Measurements from ENCODE around the gene STEAP2. TPM values are rescaled to one million over a fixed set of nuclear protein-coding genes. Genes with fewer than 3 reads are reported as not detected.

The STEAP2 gene
- total RNA-seq, 1 experiment from 2014 or later, result 134 TPM

- no peak for DNase-seq (ENCODE audit: low spot score)
- Histone ChIP-seq H3K27me3 (replicated peaks; ENCODE audit: insufficient read depth, low read depth, low read length, poor library complexity) (no peaks in the 10 kb centered on the region), H3K27ac (ENCODE audit: low read depth, low read length, poor library complexity, severe bottlenecking) (no peak overlapping the region), H3K4me3 (ENCODE audit: low read depth, low read length, poor library complexity, severe bottlenecking) (no peak overlapping the region), H3K4me1 (ENCODE audit: insufficient read depth, low read length, poor library complexity, severe bottlenecking) (peaks cover 42% of the 10 kb centered on the region), H3K9me3 (ENCODE audit: low read depth, low read length, poor library complexity, severe bottlenecking) (no peaks in the 10 kb centered on the region), H3K36me3 (ENCODE audit: insufficient read depth, low read length, poor library complexity, severe bottlenecking) (peaks cover 48% of the 10 kb centered on the region)
- ChIA-PET CTCF (no interaction called here), POLR2A (ENCODE audit: low non-redundant PET) (no interaction called here)
- no TSS peak for BruUV-seq (replicated peaks)
- TF ChIP-seq EZH2 (IDR thresholded peaks at IDR 0.05; ENCODE audit: borderline replicate concordance, low read depth, low read length, poor library complexity, severe bottlenecking), result no peak
- TF ChIP-seq, protein P1, sequence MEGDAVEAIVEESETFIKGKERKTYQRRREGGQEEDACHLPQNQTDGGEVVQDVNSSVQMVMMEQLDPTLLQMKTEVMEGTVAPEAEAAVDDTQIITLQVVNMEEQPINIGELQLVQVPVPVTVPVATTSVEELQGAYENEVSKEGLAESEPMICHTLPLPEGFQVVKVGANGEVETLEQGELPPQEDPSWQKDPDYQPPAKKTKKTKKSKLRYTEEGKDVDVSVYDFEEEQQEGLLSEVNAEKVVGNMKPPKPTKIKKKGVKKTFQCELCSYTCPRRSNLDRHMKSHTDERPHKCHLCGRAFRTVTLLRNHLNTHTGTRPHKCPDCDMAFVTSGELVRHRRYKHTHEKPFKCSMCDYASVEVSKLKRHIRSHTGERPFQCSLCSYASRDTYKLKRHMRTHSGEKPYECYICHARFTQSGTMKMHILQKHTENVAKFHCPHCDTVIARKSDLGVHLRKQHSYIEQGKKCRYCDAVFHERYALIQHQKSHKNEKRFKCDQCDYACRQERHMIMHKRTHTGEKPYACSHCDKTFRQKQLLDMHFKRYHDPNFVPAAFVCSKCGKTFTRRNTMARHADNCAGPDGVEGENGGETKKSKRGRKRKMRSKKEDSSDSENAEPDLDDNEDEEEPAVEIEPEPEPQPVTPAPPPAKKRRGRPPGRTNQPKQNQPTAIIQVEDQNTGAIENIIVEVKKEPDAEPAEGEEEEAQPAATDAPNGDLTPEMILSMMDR (conservative IDR thresholded peaks at IDR 0.05; ENCODE audit: low read depth, low read length), result no peak
- intact Hi-C loops (cut with micrococcal nuclease; ENCODE audit: unreplicated experiment), result no loop called here
Measured at GRCh38 chr7:90224195-90224594, 12.7 kb downstream of the STEAP2 start.

- peaks cover 34% of the 10 kb centered on the region for H3K4me1 ChIP-seq (ENCODE audit: insufficient read depth, low read length, poor library complexity, severe bottlenecking)
- intact Hi-C loops (cut with micrococcal nuclease; ENCODE audit: unreplicated experiment), result no loop called here
- no peaks in the 10 kb centered on the region for H3K27me3 ChIP-seq (replicated peaks; ENCODE audit: insufficient read depth, low read depth, low read length, poor library complexity)
- TF ChIP-seq EZH2 (IDR thresholded peaks at IDR 0.05; ENCODE audit: borderline replicate concordance, low read depth, low read length, poor library complexity, severe bottlenecking), result no peak
- TF ChIP-seq, protein P1 (conservative IDR thresholded peaks at IDR 0.05; ENCODE audit: low read depth, low read length), result no peak
- ChIA-PET POLR2A (ENCODE audit: low non-redundant PET) (no interaction called here), CTCF (no interaction called here)
- peaks cover 56% of the 10 kb centered on the region for H3K36me3 ChIP-seq (ENCODE audit: insufficient read depth, low read length, poor library complexity, severe bottlenecking)
- BruUV-seq (replicated peaks), result no TSS peak
- H3K4me3 ChIP-seq (ENCODE audit: low read depth, low read length, poor library complexity, severe bottlenecking), result no peak overlapping the region
- no peak for DNase-seq (ENCODE audit: low spot score)
- no peaks in the 10 kb centered on the region for H3K9me3 ChIP-seq (ENCODE audit: low read depth, low read length, poor library complexity, severe bottlenecking)
- H3K27ac ChIP-seq (ENCODE audit: low read depth, low read length, poor library complexity, severe bottlenecking), result no peak overlapping the region
Measured at GRCh38 chr7:90225181-90225580, 13.6 kb downstream of the STEAP2 start.

DNA sequence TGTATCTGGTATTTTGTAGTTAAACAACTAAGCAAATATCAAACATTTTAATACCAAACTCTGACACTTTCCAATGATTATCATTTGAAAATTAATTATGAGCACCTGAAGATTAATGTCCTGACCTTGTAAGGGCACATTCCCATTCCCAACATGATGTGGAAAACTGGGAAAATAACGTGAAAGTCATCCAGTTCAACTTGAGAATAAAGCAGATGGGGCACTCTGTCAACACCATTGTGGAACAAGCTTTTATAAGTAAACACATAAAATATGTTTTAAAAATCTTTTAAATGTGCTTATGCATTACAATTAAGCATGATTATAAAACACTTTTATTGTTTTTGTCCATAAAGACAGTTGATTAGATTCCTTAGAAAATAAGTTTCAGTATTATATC, 14.1 kb downstream of the STEAP2 start:
- no TSS peak for BruUV-seq (replicated peaks)
- POLR2A ChIA-PET (ENCODE audit: low non-redundant PET), result no interaction called here
- H3K4me1 ChIP-seq (ENCODE audit: insufficient read depth, low read length, poor library complexity, severe bottlenecking), result peaks cover 33% of the 10 kb centered on the region
- intact Hi-C loops (cut with micrococcal nuclease; ENCODE audit: unreplicated experiment), result no loop called here
- no peaks in the 10 kb centered on the region for H3K9me3 ChIP-seq (ENCODE audit: low read depth, low read length, poor library complexity, severe bottlenecking)
- H3K27me3 ChIP-seq (replicated peaks; ENCODE audit: insufficient read depth, low read depth, low read length, poor library complexity), result no peaks in the 10 kb centered on the region
- no peak for TF ChIP-seq EZH2 (IDR thresholded peaks at IDR 0.05; ENCODE audit: borderline replicate concordance, low read depth, low read length, poor library complexity, severe bottlenecking)
- TF ChIP-seq, protein P1 (conservative IDR thresholded peaks at IDR 0.05; ENCODE audit: low read depth, low read length), result no peak
- peaks cover 60% of the 10 kb centered on the region for H3K36me3 ChIP-seq (ENCODE audit: insufficient read depth, low read length, poor library complexity, severe bottlenecking)
- no peak for DNase-seq (ENCODE audit: low spot score)
- CTCF ChIA-PET, result no interaction called here
- no peak overlapping the region for H3K27ac ChIP-seq (ENCODE audit: low read depth, low read length, poor library complexity, severe bottlenecking)
- H3K4me3 ChIP-seq (ENCODE audit: low read depth, low read length, poor library complexity, severe bottlenecking), result no peak overlapping the region
